Vagina (tissue), 2 donors: ENCODE measurements around the gene WDR73.

Experiments
- POLR2A ChIP-seq, 2 donors: fragments of 450-650 bp; IDR thresholded peaks; one replicate each; pipeline ENCODE4 v1.6.1; 2017; ENCODE audit warnings: antibody characterized with exemption in 2 of 2, mild to moderate bottlenecking in 2 of 2, moderate library complexity in 2 of 2
- POLR2AphosphoS5 ChIP-seq, 2 donors: sonication (generic); formaldehyde crosslinking; IDR thresholded peaks; one replicate each; pipeline ENCODE4 v1.9.0; 2017; ENCODE audit warnings: antibody characterized with exemption in 2 of 2, mild to moderate bottlenecking in 2 of 2, low read depth in 1 of 2; ENCODE audit not compliant: insufficient read depth in 1 of 2
- TF ChIP-seq, protein P1 (sequence below), 3 experiments: fragments of 450-650 bp in 2 of 3; fragments of 200-600 bp in 1 of 3; sonication (generic) in 1 of 3; IDR thresholded peaks; one replicate each; pipeline ENCODE4 v1.5.1; 2017 to 2019; ENCODE audit warnings: antibody characterized with exemption in 3 of 3, mild to moderate bottlenecking in 2 of 3, moderate library complexity in 2 of 3

- TF ChIP-seq, protein P1, sequence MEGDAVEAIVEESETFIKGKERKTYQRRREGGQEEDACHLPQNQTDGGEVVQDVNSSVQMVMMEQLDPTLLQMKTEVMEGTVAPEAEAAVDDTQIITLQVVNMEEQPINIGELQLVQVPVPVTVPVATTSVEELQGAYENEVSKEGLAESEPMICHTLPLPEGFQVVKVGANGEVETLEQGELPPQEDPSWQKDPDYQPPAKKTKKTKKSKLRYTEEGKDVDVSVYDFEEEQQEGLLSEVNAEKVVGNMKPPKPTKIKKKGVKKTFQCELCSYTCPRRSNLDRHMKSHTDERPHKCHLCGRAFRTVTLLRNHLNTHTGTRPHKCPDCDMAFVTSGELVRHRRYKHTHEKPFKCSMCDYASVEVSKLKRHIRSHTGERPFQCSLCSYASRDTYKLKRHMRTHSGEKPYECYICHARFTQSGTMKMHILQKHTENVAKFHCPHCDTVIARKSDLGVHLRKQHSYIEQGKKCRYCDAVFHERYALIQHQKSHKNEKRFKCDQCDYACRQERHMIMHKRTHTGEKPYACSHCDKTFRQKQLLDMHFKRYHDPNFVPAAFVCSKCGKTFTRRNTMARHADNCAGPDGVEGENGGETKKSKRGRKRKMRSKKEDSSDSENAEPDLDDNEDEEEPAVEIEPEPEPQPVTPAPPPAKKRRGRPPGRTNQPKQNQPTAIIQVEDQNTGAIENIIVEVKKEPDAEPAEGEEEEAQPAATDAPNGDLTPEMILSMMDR (IDR thresholded peaks at IDR 0.05), result no peak
- no peak for TF ChIP-seq POLR2A (IDR thresholded peaks at IDR 0.05)
- TF ChIP-seq POLR2AphosphoS5 (IDR thresholded peaks at IDR 0.05; ENCODE audit: insufficient read depth in 1 of 2, low read depth in 1 of 2), result no peak
These were observed 58.4 kb downstream of the WDR73 start for GRCh38 chr15:84595660-84596059.
